Astrocyte (in vitro differentiated cells and primary cell): ENCODE results near the gene HNMT. TPM values are rescaled to one million over a fixed set of nuclear protein-coding genes. Genes with fewer than 3 reads are reported as not detected.

Experiments used
- DNase-seq: peaks from one replicate; pipeline ENCODE4 v3.0.0-alpha.2; 2010; ENCODE audit warnings: low read depth
- FAIRE-seq: peaks from 2 replicates; lab custom pipeline; 2011; peaks lifted over from hg19 to GRCh38; lab: Jason Lieb, UNC
- H2AFZ ChIP-seq: 2 replicates; pipeline ENCODE4 v1.6.0; 2012; ENCODE audit warnings: low read depth, low read length, inconsistent platforms
- H3K27ac ChIP-seq: 2 replicates; pipeline ENCODE4 v1.5.1; 2011; ENCODE audit warnings: low read depth, low read length, inconsistent platforms
- H3K27me3 ChIP-seq: 2 replicates; pipeline ENCODE4 v1.6.0; 2011; ENCODE audit warnings: low read length, inconsistent platforms; ENCODE audit not compliant: insufficient read depth
- H3K36me3 ChIP-seq: 2 replicates; pipeline ENCODE4 v1.5.1; 2011; ENCODE audit warnings: low read length, inconsistent platforms; ENCODE audit not compliant: insufficient read depth
- H3K4me1 ChIP-seq: 2 replicates; pipeline ENCODE4 v1.5.1; 2011; ENCODE audit warnings: low read length, inconsistent platforms; ENCODE audit not compliant: insufficient read depth
- H3K4me2 ChIP-seq: 2 replicates; pipeline ENCODE4 v1.6.0; 2012; ENCODE audit warnings: low read length, inconsistent platforms
- H3K4me3 ChIP-seq: 2 replicates; pipeline ENCODE4 v1.5.1; 2011; ENCODE audit warnings: low read depth, mild to moderate bottlenecking, low read length, inconsistent platforms; ENCODE audit not compliant: insufficient read depth
- H3K79me2 ChIP-seq: 2 replicates; pipeline ENCODE4 v1.6.0; 2012; ENCODE audit warnings: mild to moderate bottlenecking, low read length, inconsistent platforms; ENCODE audit not compliant: insufficient read depth
- H3K9ac ChIP-seq: 2 replicates; pipeline ENCODE4 v1.6.0; 2012; ENCODE audit warnings: mild to moderate bottlenecking, low read length, inconsistent platforms
- H3K9me3 ChIP-seq: 2 replicates; pipeline ENCODE4 v1.5.1; 2012; ENCODE audit warnings: low read depth, mild to moderate bottlenecking, low read length, inconsistent platforms; ENCODE audit not compliant: insufficient read depth
- H4K20me1 ChIP-seq: 2 replicates; pipeline ENCODE4 v1.6.0; 2012; ENCODE audit warnings: low read length, inconsistent platforms; ENCODE audit not compliant: insufficient read depth
- H3K27ac Mint-ChIP-seq: one replicate; pipeline ENCODE4 v1.8.0; 2021; ENCODE audit warnings: mild to moderate bottlenecking, mixed read lengths; ENCODE audit not compliant: unreplicated experiment
- H3K27me3 Mint-ChIP-seq: one replicate; pipeline ENCODE4 v1.8.0; 2021; ENCODE audit warnings: low read depth, mixed read lengths; ENCODE audit not compliant: unreplicated experiment
- H3K36me3 Mint-ChIP-seq: one replicate; pipeline ENCODE4 v1.8.0; 2021; ENCODE audit warnings: low read depth, mixed read lengths; ENCODE audit not compliant: unreplicated experiment
- H3K4me1 Mint-ChIP-seq: one replicate; pipeline ENCODE4 v1.8.0; 2021; ENCODE audit warnings: low read depth, mixed read lengths; ENCODE audit not compliant: unreplicated experiment
- H3K4me3 Mint-ChIP-seq: one replicate; pipeline ENCODE4 v1.8.0; 2021; ENCODE audit warnings: mild to moderate bottlenecking, moderate library complexity, mixed read lengths; ENCODE audit not compliant: unreplicated experiment
- H3K9me3 Mint-ChIP-seq: one replicate; pipeline ENCODE4 v1.8.0; 2021; ENCODE audit warnings: mild to moderate bottlenecking, mixed read lengths; ENCODE audit not compliant: unreplicated experiment
- EZH2 ChIP-seq: IDR thresholded peaks from 2 replicates; pipeline ENCODE4 v1.6.1; 2012; ENCODE audit warnings: mild to moderate bottlenecking, low read length, inconsistent platforms; ENCODE audit not compliant: insufficient read depth
- total RNA-seq: library from RNA; stranded (reverse); gene quantifications from 2 replicates; pipeline ENCODE4 v1.2.1, GENCODE V29; 2021
- TF ChIP-seq, protein P1 (sequence below): IDR thresholded peaks from 2 replicates; pipeline ENCODE4 v1.5.1; 2011; ENCODE audit warnings: low read depth, mild to moderate bottlenecking, inconsistent platforms, low read length, moderate library complexity; ENCODE audit not compliant: insufficient read depth

HNMT gene
- total RNA-seq, 1 donor from 2014 or later: 15.3 TPM

DNA sequence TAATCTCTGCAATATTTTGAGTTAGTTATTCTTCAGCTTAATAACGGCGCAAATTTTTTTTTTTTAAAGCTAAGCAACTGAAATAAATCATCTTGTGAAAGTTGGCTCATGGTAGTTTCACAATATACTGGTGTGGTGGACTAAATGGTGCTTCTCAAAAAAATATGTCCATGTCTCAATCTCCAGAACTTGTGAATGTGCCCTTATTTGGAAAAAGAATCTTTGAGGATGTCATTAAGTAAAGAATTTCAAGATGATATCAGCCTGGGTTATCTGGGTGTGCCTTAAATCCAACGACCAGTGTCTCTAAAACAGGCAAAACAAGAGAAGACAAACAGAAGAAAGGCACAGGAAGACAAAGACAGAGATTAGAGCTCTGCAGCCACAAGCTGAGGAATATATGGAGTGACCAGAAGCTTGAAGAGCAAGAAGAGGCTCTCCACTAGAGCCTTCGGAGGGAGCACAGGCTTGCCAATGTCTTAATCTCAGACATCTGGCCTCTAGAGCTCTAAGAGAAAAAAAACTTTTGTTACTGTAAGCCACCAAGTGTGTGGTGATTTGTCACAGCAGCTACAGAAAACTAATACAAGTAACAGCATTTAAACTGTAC lies 71.4 kb downstream of the HNMT start:
- Histone ChIP-seq H3K4me2 (no peak overlapping the region), H3K27me3 (no peaks in the 10 kb centered on the region), H3K4me1 (peaks cover 5% of the 10 kb centered on the region), H3K36me3 (no peaks in the 10 kb centered on the region), H4K20me1 (no peaks in the 10 kb centered on the region), H3K4me3 (no peak overlapping the region), H3K9ac (no peak overlapping the region), H2AFZ (no peak overlapping the region), H3K79me2 (no peaks in the 10 kb centered on the region), H3K27ac (no peak overlapping the region), H3K9me3 (no peaks in the 10 kb centered on the region)
- DNase-seq (peak; percentile 23), FAIRE-seq (no peak)
- TF ChIP-seq, protein P1, sequence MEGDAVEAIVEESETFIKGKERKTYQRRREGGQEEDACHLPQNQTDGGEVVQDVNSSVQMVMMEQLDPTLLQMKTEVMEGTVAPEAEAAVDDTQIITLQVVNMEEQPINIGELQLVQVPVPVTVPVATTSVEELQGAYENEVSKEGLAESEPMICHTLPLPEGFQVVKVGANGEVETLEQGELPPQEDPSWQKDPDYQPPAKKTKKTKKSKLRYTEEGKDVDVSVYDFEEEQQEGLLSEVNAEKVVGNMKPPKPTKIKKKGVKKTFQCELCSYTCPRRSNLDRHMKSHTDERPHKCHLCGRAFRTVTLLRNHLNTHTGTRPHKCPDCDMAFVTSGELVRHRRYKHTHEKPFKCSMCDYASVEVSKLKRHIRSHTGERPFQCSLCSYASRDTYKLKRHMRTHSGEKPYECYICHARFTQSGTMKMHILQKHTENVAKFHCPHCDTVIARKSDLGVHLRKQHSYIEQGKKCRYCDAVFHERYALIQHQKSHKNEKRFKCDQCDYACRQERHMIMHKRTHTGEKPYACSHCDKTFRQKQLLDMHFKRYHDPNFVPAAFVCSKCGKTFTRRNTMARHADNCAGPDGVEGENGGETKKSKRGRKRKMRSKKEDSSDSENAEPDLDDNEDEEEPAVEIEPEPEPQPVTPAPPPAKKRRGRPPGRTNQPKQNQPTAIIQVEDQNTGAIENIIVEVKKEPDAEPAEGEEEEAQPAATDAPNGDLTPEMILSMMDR: no peak
- TF ChIP-seq EZH2: no peak
- no peaks in the 10 kb centered on the region for H3K36me3 Mint-ChIP-seq
- H3K27ac Mint-ChIP-seq: peak overlapping the region; percentile 59
- no peak overlapping the region for H3K4me3 Mint-ChIP-seq
- peaks cover 32% of the 10 kb centered on the region for H3K4me1 Mint-ChIP-seq
- no peaks in the 10 kb centered on the region for H3K9me3 Mint-ChIP-seq
- no peaks in the 10 kb centered on the region for H3K27me3 Mint-ChIP-seq

DNA sequence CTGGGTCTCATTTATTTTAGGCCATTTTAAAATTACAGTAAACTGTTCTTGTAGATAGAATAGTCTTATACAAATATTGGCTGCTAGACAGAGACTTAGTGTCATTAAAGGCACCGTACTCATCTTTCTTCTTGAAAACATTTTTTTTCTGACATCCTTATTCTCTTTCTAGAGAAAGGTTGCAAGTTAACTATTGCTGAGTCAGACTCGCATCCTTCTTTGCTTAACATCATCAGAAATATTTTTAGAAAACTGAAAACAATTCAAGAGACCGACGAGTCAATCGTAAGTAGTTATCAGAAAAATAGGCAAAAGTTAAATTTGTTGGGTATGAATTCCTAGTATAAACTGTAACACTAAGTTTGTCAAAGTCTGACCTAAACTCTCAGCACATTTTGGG lies 72.2 kb downstream of the HNMT start:
- Histone ChIP-seq H3K36me3 (no peaks in the 10 kb centered on the region), H3K27ac (no peak overlapping the region), H2AFZ (no peak overlapping the region), H3K27me3 (no peaks in the 10 kb centered on the region), H4K20me1 (no peaks in the 10 kb centered on the region), H3K9me3 (no peaks in the 10 kb centered on the region), H3K4me3 (no peak overlapping the region), H3K4me1 (no peaks in the 10 kb centered on the region), H3K79me2 (no peaks in the 10 kb centered on the region), H3K4me2 (no peak overlapping the region), H3K9ac (no peak overlapping the region)
- Mint-ChIP-seq H3K27me3 (no peaks in the 10 kb centered on the region), H3K9me3 (no peaks in the 10 kb centered on the region), H3K4me1 (peaks cover 26% of the 10 kb centered on the region), H3K4me3 (no peak overlapping the region), H3K36me3 (no peaks in the 10 kb centered on the region), H3K27ac (no peak overlapping the region)
- DNase-seq (no peak), FAIRE-seq (no peak)
- no peak for TF ChIP-seq EZH2
- TF ChIP-seq, protein P1: no peak

DNA sequence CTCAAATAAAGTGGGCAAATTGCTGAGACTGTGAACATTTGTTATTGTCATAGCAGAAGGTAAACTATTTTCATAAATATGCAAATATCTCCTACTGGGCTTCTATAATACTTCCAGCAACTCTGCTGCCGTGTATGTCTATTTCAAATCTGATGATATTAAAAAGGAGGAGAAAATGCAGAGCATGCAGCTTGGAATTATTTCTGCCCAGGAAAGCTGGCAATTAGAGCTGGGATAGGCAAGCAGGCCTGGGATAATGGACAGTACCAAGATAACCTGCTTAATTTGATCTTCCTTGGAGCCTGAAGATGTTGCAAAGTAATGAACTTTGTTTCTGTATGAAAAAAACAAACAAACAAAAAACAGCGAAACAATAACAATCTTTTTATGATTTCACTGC lies 72.8 kb downstream of the HNMT start:
- Mint-ChIP-seq H3K9me3 (no peaks in the 10 kb centered on the region), H3K36me3 (no peaks in the 10 kb centered on the region), H3K27me3 (no peaks in the 10 kb centered on the region), H3K4me1 (peaks cover 26% of the 10 kb centered on the region), H3K27ac (no peak overlapping the region), H3K4me3 (no peak overlapping the region)
- DNase-seq (no peak), FAIRE-seq (no peak)
- no peak overlapping the region for H3K4me2 ChIP-seq
- no peaks in the 10 kb centered on the region for H3K9me3 ChIP-seq
- H2AFZ ChIP-seq: no peak overlapping the region
- no peaks in the 10 kb centered on the region for H3K27me3 ChIP-seq
- no peaks in the 10 kb centered on the region for H4K20me1 ChIP-seq
- no peak overlapping the region for H3K4me3 ChIP-seq
- H3K27ac ChIP-seq: no peak overlapping the region
- H3K36me3 ChIP-seq: no peaks in the 10 kb centered on the region
- H3K79me2 ChIP-seq: no peaks in the 10 kb centered on the region
- TF ChIP-seq, protein P1: no peak
- no peak for TF ChIP-seq EZH2
- H3K4me1 ChIP-seq: no peaks in the 10 kb centered on the region
- H3K9ac ChIP-seq: no peak overlapping the region
